GM21825 (cell line): ENCODE data around the gene RADIL.

Source experiments
- ATAC-seq: cut with Tn5 transposase; IDR thresholded peaks from one replicate; pipeline ENCODE4 v1.9.1; 2021; ENCODE audit warnings: mild to moderate bottlenecking, moderate library complexity; ENCODE audit not compliant: unreplicated experiment

RADIL gene

DNA sequence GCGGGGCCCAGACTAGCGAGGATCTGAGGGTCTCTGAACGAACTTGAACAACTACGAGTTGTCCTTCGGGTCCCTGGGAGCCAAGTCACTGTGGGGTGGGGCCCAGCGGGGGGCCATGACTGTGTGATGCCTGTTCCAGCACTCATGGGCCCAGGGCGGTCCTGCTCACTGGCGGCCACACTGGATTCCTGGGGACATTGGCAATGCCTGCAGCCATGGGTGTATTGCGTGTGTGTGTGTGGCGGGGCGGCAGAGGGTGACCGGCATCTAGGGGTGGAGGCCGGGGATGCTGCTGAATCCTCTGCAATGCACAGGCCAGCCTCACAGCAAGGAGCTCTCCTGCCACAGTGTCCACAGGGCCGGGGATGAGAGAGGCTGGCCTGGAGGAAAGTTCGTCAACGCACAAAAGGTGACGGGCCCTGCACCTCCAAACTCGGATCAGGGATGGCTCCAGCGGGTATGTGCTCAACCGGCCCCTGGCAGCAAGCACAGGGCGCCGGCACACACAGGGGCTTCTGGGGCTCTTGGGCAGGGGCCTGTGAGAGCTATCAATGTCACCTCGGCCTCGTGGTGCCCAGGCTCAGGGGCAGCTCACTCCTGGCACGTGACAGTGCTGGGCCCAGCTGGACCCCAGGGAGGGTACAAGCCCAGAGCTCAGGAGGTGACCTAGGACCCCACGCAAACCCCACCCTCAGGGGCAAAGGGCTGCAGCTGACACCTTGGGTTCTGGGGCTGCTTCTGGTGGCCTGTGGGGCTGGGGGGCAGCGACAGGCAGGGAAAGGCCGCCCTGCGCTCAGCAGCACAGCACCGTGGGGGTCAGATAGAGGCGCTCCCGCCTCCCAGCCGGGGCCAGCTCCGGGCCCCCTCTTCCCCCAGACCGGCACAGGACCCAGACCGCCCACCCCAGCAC, 49.6 kb downstream of the RADIL start:
- no peak for ATAC-seq

DNA sequence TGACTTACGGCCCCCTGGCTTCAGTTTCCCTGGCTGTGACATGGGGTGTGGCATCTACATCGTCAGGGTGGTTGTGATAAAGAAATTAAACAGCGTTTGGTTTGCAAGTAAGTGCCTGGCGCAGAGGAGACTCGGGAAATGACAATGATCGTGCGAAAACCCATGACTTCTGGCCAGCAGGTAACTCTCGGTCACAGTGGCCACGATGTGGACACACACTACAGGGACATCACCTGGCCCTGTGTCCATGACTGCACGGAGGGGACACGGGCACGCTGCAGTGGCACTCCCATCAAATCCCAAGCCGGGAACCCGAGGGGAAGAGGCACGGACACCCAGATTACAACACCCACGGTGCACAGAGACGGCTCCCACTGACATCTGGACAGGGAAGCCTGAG, 50.3 kb downstream of the RADIL start:
- no peak for ATAC-seq

- no peak for ATAC-seq
These were observed 50.8 kb downstream of the RADIL start for GRCh38 chr7:4832711-4833110.

- no peak for ATAC-seq
These were observed 51.6 kb downstream of the RADIL start for GRCh38 chr7:4831723-4832495.

DNA sequence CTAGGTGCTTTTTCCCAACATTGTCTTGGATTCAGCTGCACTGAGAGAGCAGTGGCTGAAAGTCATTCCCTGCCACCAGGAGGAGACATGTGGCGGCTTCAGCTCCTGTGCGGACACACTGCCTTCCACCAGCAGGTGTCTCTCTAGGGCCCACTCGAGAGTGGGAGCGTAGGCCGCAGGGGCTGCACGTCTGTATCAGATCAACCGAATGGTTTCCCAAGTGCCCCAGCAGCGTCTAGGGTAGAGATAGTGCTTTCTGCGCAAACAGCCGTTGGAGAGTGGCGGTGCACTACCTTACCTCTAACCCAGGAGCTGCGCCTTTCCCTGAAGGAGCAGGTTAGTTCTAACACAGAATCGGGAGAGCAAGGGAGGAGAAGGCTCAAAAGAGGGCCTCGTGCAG, 53.3 kb downstream of the RADIL start:
- ATAC-seq, result no peak

DNA sequence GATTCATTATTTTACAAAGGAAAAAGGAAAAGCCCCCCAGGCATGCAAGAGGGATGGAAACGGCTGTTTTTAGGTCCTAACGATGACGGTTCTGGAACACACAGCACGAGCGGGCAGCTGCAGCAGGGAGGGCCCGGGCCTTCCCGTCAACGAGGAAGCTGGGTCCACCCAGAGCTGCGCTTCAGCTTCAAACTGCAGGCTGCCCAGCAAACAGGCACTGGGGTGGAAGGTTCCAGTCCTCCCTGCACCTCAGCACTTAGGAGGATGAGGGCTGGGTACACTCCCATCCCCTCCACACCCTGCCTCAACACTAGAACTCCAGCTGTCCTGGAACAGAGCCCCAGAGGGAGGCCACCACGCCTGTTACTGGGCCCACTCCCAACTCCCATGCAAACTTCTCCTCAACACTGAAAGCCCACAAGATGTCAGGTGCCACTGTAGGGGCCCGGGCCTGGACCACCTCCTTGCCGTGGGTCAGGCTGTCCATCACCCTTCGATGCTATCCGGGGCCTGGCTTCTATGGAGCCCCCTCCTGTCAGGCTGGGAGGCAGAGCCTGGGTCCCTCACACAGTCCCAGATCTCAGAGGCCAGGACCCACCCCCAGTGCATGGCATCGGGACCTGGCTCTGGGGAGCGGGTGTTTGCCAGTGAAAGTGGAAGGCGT, 54.7 kb downstream of the RADIL start:
- no peak for ATAC-seq

DNA sequence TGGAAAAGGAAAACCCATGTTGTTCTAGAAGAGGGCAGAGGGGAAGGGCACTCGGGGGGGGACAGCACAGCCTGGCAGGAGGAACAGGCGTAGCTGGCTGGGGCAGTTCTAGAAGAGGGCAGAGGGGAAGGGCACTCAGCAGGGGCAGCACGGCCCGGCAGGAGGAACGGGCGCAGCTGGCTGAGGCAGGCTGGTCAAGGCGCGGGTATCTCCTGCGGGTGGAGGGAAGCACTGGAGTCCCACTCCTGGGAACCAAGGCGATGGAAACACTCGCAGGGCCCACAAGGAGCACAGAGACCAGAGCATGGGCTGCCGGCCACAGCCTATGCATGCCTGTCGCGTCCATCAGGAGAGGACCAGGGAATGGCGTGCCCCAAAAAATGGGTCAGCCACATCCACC, 58.4 kb downstream of the RADIL start:
- no peak for ATAC-seq

- no peak for ATAC-seq
These were observed 59.3 kb downstream of the RADIL start for GRCh38 chr7:4824120-4824775.

DNA sequence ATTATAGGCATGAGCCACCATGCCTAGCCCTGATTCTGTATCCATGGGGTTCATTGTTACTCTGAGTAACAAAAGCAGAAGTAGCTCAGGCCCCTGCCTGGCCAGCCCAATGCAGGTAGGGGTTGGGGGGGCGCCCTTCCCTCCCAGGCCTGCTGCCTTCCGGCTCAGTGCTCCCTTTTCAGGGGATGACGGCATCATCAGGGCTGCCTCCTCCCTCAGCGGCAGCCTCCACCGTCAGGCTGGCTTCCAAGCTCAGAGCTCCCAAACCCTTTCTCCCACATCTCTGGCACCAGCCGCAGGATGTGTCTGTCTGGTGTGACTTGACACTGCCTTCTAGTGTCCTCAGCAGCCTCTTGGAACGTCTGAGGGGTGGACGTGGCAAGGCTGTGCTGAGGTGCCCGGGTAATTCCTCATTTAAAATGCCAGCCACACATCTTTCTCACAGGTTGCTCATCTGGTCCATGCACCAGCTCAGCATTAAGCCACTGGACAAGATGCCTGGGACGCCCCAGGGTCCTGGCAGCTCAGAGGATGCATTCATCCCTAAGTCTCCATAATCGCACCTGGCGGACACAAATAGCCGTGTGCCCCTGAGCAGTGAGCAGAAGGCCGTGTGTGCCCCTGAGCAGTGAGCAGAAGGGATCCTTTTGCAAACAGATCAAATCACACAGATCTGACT, 59.9 kb downstream of the RADIL start:
- ATAC-seq, result no peak

GRCh38 chr7:4822677-4823076, 60.8 kb downstream of the RADIL start:
- ATAC-seq, result no peak

GRCh38 chr7:4820967-4821471, 62.5 kb downstream of the RADIL start:
- ATAC-seq, result no peak

GRCh38 chr7:4820405-4820966, 63.0 kb downstream of the RADIL start:
- ATAC-seq, result no peak

DNA sequence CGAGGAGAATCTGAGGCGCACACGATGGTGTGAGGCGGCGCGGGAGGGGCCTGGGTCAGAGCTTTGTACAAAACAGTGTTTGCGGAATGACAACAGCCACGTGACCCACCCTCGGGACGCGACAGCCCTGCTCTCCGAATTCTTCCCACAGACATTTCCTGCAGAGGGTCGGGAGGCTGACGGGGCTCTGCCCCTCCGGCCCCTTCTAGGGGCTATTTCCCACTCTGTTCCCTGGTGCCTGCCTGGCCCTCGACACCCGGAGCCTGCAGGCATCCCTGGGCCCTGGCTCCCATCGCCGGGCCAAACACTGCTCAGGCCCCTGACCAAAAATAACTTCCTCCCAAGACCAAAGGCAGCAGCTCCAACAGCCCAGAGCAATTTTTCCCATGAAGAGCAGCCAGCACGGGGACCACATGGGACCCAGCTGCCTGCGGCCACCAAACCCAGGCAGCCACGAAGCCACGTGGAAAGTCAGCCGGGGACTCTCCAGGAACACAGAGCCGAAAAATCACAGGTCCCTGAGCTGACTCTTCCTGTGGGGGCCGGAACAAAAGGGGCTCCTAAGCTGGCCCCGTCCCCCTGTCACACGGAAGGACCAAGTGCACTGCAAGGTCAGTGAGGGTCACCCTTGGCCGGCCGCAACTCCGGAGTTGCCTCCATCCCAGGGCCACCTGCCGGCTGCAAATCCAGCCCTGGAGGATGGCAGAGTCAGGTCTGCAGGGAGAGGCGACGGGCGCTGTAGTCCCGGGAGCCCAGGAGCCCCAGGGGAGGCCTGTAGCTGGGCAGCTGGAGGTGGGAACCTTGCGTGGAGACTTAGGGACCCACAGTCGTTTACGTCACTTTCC, 63.7 kb downstream of the RADIL start:
- no peak for ATAC-seq

DNA sequence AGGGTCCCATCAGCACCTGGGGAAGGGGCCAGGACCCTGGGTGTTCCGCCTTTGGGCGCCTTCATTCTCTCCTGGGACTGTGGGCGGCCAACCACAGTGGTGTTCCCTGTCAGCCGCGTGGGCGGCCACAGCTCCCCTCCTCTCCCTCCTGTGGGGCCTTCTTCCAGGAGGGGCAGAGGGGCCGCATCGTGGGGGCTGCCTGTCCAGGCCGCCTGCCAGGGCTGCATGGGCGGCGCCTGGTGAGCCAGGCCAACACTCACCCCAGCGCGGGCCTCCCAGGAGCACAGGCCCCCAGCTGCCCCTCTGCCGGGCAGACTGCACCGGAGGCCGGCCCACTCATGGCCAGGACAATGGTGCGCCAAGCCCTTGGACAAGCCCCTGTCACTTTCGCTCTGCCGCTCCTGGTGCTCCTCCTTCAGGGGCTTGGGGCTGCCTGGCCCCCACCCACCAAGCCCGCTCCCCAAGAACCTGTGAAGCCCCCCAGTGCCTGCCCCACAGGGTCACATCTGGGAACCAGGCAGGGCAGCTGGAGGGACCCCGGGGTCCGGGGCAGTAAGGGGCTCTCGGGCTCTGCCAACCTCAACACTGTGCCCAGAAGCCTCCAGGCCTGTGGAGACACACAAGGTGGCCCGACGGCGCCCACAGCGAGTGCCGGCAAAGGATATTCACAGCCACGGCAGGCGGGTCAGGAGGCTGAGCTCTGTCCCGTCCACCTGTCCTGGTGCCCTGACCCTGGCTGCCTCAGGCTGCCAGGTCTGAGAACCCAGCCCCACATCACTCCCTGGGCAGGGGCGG, 65.3 kb downstream of the RADIL start:
- ATAC-seq, result no peak

DNA sequence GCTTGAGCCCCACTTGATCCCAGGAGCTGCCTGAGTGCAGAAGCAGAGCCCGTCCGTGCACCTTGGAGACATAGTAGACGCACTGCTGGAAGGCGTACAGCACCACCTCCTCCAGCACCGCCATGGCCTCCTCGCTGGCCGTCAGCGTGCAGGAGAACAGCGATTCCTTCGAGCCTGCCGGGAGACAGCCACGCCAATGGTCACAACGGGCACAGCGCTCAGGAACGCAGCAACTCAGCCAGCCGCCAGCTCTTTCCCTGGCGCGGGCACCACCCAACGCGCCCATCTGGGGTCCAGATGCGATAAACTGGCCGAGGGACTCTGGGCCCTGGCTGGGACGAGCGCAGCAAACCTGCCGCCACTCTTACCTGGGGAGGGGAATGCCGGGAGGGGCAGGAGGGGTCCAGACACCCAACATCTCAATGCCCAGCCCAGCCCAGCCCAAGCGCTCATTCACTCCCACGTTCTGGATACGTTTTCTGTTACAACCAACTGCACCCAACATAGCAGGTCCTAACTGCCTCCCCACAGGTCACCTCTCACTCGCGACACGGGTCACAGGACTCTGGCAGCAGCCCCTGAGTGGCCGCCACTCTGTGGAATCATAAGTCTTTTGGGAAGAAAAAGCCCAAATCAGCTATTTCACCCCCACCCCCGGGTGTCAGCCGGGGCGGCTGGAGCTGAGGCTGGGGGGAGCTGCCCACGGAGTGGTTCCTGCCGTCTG, 66.2 kb downstream of the RADIL start:
- no peak for ATAC-seq

- ATAC-seq, result no peak
These were observed 67.0 kb downstream of the RADIL start for GRCh38 chr7:4816419-4817080.
